Measurements from ENCODE around the gene LNPK. TPM values are rescaled to one million over a fixed set of nuclear protein-coding genes. Genes with fewer than 3 reads are reported as not detected.
"Not testable (repeated sequence)": the region's sequence is repeated elsewhere in the genome, so short reads cannot be mapped to it uniquely, and the experiment has no call there.

Gene LNPK
- total RNA-seq, 1 donor from 2014 or later: 12.5 TPM

DNA sequence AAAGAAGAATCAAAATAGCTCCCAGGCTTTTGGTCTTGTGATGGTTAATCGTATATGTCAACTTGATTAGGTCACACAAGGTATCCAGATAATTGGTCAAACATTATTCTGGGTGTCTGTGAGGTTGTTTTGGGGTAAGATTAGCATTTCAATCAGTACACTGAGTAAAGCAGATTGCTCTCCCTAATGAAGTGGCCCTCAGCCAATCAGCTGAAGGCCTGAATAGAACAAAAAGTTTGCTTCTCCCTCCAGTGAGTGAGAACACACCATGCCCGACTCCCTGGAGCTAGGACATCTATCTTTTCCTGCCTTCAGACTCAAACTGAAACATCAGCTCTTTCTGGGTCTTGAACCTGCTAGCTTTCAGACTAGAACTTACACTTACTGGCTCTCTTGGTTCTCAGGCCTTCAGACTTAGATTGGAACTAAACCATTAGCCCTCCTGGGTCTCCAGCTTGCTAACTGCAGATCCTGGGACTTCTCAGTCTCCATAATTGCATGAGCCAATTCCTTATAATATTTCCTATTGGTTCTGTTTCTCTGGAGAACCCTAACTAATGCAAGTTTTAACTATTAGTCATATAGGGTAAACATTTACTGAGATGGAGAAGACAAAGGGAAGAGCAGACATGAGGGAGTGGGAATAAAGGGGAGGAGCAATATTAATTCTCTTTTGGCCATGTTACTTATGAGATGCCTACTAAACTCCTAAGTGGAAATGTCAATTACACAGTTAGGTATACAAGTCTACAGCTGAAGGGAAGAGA, 25.5 kb downstream of the LNPK start:
- no peaks in the 10 kb centered on the region for H3K27me3 Mint-ChIP-seq (ENCODE audit: unreplicated experiment)
- no peak overlapping the region for H3K27ac Mint-ChIP-seq (ENCODE audit: unreplicated experiment)
- H3K4me3 Mint-ChIP-seq (ENCODE audit: unreplicated experiment): no peak overlapping the region
- H3K4me1 Mint-ChIP-seq (ENCODE audit: unreplicated experiment): no peaks in the 10 kb centered on the region
- no peak for DNase-seq (ENCODE audit: low spot score)
- H3K36me3 Mint-ChIP-seq (ENCODE audit: low read depth, unreplicated experiment): peaks cover 6% of the 10 kb centered on the region
- no peaks in the 10 kb centered on the region for H3K9me3 Mint-ChIP-seq (ENCODE audit: unreplicated experiment)
- TF ChIP-seq, protein P1, sequence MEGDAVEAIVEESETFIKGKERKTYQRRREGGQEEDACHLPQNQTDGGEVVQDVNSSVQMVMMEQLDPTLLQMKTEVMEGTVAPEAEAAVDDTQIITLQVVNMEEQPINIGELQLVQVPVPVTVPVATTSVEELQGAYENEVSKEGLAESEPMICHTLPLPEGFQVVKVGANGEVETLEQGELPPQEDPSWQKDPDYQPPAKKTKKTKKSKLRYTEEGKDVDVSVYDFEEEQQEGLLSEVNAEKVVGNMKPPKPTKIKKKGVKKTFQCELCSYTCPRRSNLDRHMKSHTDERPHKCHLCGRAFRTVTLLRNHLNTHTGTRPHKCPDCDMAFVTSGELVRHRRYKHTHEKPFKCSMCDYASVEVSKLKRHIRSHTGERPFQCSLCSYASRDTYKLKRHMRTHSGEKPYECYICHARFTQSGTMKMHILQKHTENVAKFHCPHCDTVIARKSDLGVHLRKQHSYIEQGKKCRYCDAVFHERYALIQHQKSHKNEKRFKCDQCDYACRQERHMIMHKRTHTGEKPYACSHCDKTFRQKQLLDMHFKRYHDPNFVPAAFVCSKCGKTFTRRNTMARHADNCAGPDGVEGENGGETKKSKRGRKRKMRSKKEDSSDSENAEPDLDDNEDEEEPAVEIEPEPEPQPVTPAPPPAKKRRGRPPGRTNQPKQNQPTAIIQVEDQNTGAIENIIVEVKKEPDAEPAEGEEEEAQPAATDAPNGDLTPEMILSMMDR (IDR thresholded peaks at IDR 0.05; ENCODE audit: unreplicated experiment): no peak

DNA sequence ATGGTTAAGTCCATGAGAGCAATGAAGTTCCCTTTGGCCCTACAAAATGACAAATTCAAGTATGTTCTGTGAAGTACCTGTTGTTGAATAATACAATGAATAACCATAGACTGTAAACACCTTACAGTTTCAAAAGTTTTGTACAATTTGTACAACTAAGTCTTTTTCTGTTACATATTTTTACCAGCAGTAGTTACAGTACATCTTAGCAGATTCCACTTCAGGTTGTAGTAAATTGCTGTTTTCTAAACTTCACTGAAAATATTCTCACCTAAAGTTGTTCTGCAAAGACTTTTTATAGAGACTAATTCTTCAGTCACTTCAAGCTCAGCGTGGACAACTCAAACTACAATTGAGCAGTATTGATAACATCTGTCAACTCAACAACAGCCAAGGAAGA, 28.7 kb downstream of the LNPK start:
- H3K9me3 Mint-ChIP-seq (ENCODE audit: unreplicated experiment): no peaks in the 10 kb centered on the region
- H3K27ac Mint-ChIP-seq (ENCODE audit: unreplicated experiment): no peak overlapping the region
- TF ChIP-seq, protein P1 (IDR thresholded peaks at IDR 0.05; ENCODE audit: unreplicated experiment): no peak
- H3K27me3 Mint-ChIP-seq (ENCODE audit: unreplicated experiment): no peaks in the 10 kb centered on the region
- peaks cover 6% of the 10 kb centered on the region for H3K36me3 Mint-ChIP-seq (ENCODE audit: low read depth, unreplicated experiment)
- DNase-seq (ENCODE audit: low spot score): no peak
- H3K4me3 Mint-ChIP-seq (ENCODE audit: unreplicated experiment): no peak overlapping the region
- H3K4me1 Mint-ChIP-seq (ENCODE audit: unreplicated experiment): no peaks in the 10 kb centered on the region

DNA sequence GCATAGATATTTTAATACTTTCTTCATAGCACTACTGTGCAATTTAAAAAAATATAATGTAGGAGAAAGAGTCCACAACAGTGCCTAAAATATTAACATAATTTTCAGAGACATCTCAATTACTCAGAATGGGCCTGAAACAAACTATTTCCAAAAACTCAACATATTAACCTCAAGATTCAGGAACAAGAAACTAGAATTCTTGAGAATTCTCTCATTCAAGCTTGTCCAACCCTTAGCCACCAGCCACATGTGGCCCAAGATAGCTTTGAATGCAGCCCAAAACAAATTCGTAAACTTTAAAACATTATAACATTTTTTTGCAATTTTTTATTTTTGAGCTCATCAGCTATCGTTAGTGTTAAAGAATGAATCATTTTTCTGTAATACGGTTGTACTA, 35.2 kb downstream of the LNPK start:
- Mint-ChIP-seq H3K4me1 (ENCODE audit: unreplicated experiment) (no peaks in the 10 kb centered on the region), H3K4me3 (ENCODE audit: unreplicated experiment) (no peak overlapping the region), H3K27ac (ENCODE audit: unreplicated experiment) (no peak overlapping the region), H3K36me3 (ENCODE audit: low read depth, unreplicated experiment) (peaks cover 4% of the 10 kb centered on the region), H3K9me3 (ENCODE audit: unreplicated experiment) (no peaks in the 10 kb centered on the region), H3K27me3 (ENCODE audit: unreplicated experiment) (no peaks in the 10 kb centered on the region)
- TF ChIP-seq, protein P1 (IDR thresholded peaks at IDR 0.05; ENCODE audit: unreplicated experiment): no peak
- no peak for DNase-seq (ENCODE audit: low spot score)

DNA sequence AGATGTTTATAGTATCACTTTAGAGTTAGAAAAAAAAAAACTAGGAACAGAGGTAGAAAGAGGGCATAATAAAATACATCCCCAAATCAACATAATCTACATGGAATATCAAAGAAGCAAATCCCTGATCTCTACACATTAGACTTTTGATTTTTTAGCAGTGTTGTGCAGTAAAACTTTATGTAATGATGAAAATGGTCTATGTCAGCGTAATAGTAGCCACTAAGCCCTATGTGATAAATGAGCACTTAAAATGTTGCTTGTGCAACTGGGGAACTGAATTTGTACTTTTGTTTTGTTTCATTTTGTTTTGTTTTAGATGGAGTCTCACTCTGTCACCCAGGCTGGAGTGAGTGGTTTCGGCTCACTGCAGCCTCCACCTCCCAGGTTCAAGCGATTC, 36.3 kb downstream of the LNPK start:
- Mint-ChIP-seq H3K27me3 (ENCODE audit: unreplicated experiment) (no peaks in the 10 kb centered on the region), H3K9me3 (ENCODE audit: unreplicated experiment) (no peaks in the 10 kb centered on the region), H3K4me3 (ENCODE audit: unreplicated experiment) (no peak overlapping the region), H3K27ac (ENCODE audit: unreplicated experiment) (no peak overlapping the region), H3K36me3 (ENCODE audit: low read depth, unreplicated experiment) (peaks cover 8% of the 10 kb centered on the region), H3K4me1 (ENCODE audit: unreplicated experiment) (no peaks in the 10 kb centered on the region)
- no peak for DNase-seq (ENCODE audit: low spot score)
- TF ChIP-seq, protein P1 (IDR thresholded peaks at IDR 0.05; ENCODE audit: unreplicated experiment): no peak

DNA sequence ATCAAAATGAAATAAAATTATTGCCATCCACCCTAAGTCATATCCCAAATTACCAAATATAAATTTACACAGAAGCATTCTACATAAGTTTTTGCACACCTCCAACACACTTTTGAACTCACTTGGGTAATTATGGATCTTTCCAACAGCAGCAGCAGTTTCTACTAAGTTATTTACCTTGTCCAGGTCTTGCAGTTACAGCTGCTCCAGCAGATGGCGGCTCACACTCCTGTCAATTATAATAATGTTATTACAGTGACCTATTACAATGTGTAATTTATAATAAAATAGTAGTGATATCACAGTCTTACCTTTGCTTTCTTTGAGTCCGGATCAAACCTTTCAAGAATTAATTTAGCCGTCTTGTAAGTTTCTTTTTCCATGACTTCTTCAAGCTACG, 37.9 kb downstream of the LNPK start:
- H3K27ac Mint-ChIP-seq (ENCODE audit: unreplicated experiment): no peak overlapping the region
- TF ChIP-seq, protein P1 (IDR thresholded peaks at IDR 0.05; ENCODE audit: unreplicated experiment): no peak
- H3K4me3 Mint-ChIP-seq (ENCODE audit: unreplicated experiment): no peak overlapping the region
- H3K9me3 Mint-ChIP-seq (ENCODE audit: unreplicated experiment): no peaks in the 10 kb centered on the region
- no peaks in the 10 kb centered on the region for H3K27me3 Mint-ChIP-seq (ENCODE audit: unreplicated experiment)
- no peak for DNase-seq (ENCODE audit: low spot score)
- no peaks in the 10 kb centered on the region for H3K4me1 Mint-ChIP-seq (ENCODE audit: unreplicated experiment)
- peaks cover 14% of the 10 kb centered on the region for H3K36me3 Mint-ChIP-seq (ENCODE audit: low read depth, unreplicated experiment)

DNA sequence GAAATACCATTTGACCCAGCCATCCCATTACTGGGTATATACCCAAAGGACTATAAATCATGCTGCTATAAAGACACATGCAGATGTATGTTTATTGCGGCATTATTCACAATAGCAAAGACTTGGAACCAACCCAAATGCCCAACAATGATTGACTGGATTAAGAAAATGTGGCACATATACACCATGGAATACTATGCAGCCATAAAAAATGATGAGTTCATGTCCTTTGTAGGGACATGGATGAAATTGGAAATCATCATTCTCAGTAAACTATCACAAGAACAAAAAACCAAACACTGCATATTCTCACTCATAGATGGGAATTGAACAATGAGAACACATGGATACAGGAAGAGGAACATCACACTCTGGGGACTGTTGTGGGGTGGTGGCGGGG, 38.9 kb downstream of the LNPK start:
- not testable (repeated sequence) for H3K4me3 Mint-ChIP-seq (ENCODE audit: unreplicated experiment); H3K27me3 Mint-ChIP-seq (ENCODE audit: unreplicated experiment); H3K4me1 Mint-ChIP-seq (ENCODE audit: unreplicated experiment); H3K27ac Mint-ChIP-seq (ENCODE audit: unreplicated experiment); DNase-seq (ENCODE audit: low spot score); H3K9me3 Mint-ChIP-seq (ENCODE audit: unreplicated experiment)
- peaks cover 20% of the 10 kb centered on the region for H3K36me3 Mint-ChIP-seq (ENCODE audit: low read depth, unreplicated experiment)

All from endothelial cell (in vitro differentiated cells).